ENCODE results near the gene C20orf141. TPM values are rescaled to one million over a fixed set of nuclear protein-coding genes. Genes with fewer than 3 reads are reported as not detected.
A peak's percentile ranks its signal among the peaks of the same experiment; 100 is the strongest.

Gene C20orf141
- total RNA-seq, 1 experiment from 2014 or later, result not detected

GRCh38 chr20:2799688-2800520 lies 14.9 kb upstream of the C20orf141 start:
- no peaks in the 10 kb centered on the region for H3K9me3 ChIP-seq (ENCODE audit: low read depth, low read length, poor library complexity, severe bottlenecking)
- H3K27ac ChIP-seq (ENCODE audit: low read depth, low read length, poor library complexity, severe bottlenecking), result no peak overlapping the region
- intact Hi-C loops (cut with micrococcal nuclease; ENCODE audit: unreplicated experiment), result no loop called here
- peaks cover 5% of the 10 kb centered on the region for H3K4me1 ChIP-seq (ENCODE audit: insufficient read depth, low read length, poor library complexity, severe bottlenecking)
- TF ChIP-seq EZH2 (IDR thresholded peaks at IDR 0.05; ENCODE audit: borderline replicate concordance, low read depth, low read length, poor library complexity, severe bottlenecking) (peak; percentile 82), CTCF (conservative IDR thresholded peaks at IDR 0.05; ENCODE audit: low read depth, low read length) (no peak)
- peak overlapping the region; percentile 53 for H3K4me3 ChIP-seq (ENCODE audit: low read depth, low read length, poor library complexity, severe bottlenecking)
- H3K27me3 ChIP-seq (replicated peaks; ENCODE audit: insufficient read depth, low read depth, low read length, poor library complexity), result peaks cover 56% of the 10 kb centered on the region
- no peaks in the 10 kb centered on the region for H3K36me3 ChIP-seq (ENCODE audit: insufficient read depth, low read length, poor library complexity, severe bottlenecking)
- POLR2A ChIA-PET (ENCODE audit: low non-redundant PET), result no interaction called here
- BruUV-seq (replicated peaks), result no TSS peak
- CTCF ChIA-PET, result no interaction called here
- DNase-seq (ENCODE audit: low spot score), result peak; percentile 36

GRCh38 chr20:2800521-2801285 lies 14.1 kb upstream of the C20orf141 start, which contains the start of gene CPXM1:
TSS of gene CPXM1 (minus strand) at chr20:2800627. CDS start at chr20:2800572, 55 bp downstream.
- peaks cover 5% of the 10 kb centered on the region for H3K4me1 ChIP-seq (ENCODE audit: insufficient read depth, low read length, poor library complexity, severe bottlenecking)
- H3K36me3 ChIP-seq (ENCODE audit: insufficient read depth, low read length, poor library complexity, severe bottlenecking), result no peaks in the 10 kb centered on the region
- TF ChIP-seq CTCF (conservative IDR thresholded peaks at IDR 0.05; ENCODE audit: low read depth, low read length) (no peak), EZH2 (IDR thresholded peaks at IDR 0.05; ENCODE audit: borderline replicate concordance, low read depth, low read length, poor library complexity, severe bottlenecking) (peak; percentile 42)
- H3K4me3 ChIP-seq (ENCODE audit: low read depth, low read length, poor library complexity, severe bottlenecking), result peak within 1 kb of the TSS; percentile 53
- CTCF ChIA-PET, result no interaction called here
- no TSS peak for BruUV-seq (replicated peaks)
- peaks cover 64% of the 10 kb centered on the region for H3K27me3 ChIP-seq (replicated peaks; ENCODE audit: insufficient read depth, low read depth, low read length, poor library complexity)
- POLR2A ChIA-PET (ENCODE audit: low non-redundant PET), result no interaction called here
- no peak for DNase-seq (ENCODE audit: low spot score)
- intact Hi-C loops (cut with micrococcal nuclease; ENCODE audit: unreplicated experiment), result no loop called here
- no peak within 1 kb of the TSS for H3K27ac ChIP-seq (ENCODE audit: low read depth, low read length, poor library complexity, severe bottlenecking)
- H3K9me3 ChIP-seq (ENCODE audit: low read depth, low read length, poor library complexity, severe bottlenecking), result no peaks in the 10 kb centered on the region

- H3K36me3 ChIP-seq (ENCODE audit: insufficient read depth, low read length, poor library complexity, severe bottlenecking), result no peaks in the 10 kb centered on the region
- no peak overlapping the region for H3K4me3 ChIP-seq (ENCODE audit: low read depth, low read length, poor library complexity, severe bottlenecking)
- BruUV-seq (replicated peaks), result no TSS peak
- CTCF ChIA-PET, result no interaction called here
- no peak for DNase-seq (ENCODE audit: low spot score)
- H3K9me3 ChIP-seq (ENCODE audit: low read depth, low read length, poor library complexity, severe bottlenecking), result no peaks in the 10 kb centered on the region
- no peak overlapping the region for H3K27ac ChIP-seq (ENCODE audit: low read depth, low read length, poor library complexity, severe bottlenecking)
- TF ChIP-seq CTCF (conservative IDR thresholded peaks at IDR 0.05; ENCODE audit: low read depth, low read length) (no peak), EZH2 (IDR thresholded peaks at IDR 0.05; ENCODE audit: borderline replicate concordance, low read depth, low read length, poor library complexity, severe bottlenecking) (no peak)
- intact Hi-C loops (cut with micrococcal nuclease; ENCODE audit: unreplicated experiment), result no loop called here
- H3K27me3 ChIP-seq (replicated peaks; ENCODE audit: insufficient read depth, low read depth, low read length, poor library complexity), result peaks cover 70% of the 10 kb centered on the region
- POLR2A ChIA-PET (ENCODE audit: low non-redundant PET), result no interaction called here
- peaks cover 5% of the 10 kb centered on the region for H3K4me1 ChIP-seq (ENCODE audit: insufficient read depth, low read length, poor library complexity, severe bottlenecking)
These were observed 13.5 kb upstream of the C20orf141 start for GRCh38 chr20:2801286-2801728.

All from A673 (cell line).